Tibial nerve (tissue), 3 donors: ENCODE data around the gene B4GALT3.

Experiments used
- POLR2A ChIP-seq, 2 donors: fragments of 450-650 bp; IDR thresholded peaks; one replicate each; pipeline ENCODE4 v1.6.1; 2017; ENCODE audit warnings: antibody characterized with exemption in 2 of 2, mild to moderate bottlenecking in 2 of 2, moderate library complexity in 2 of 2
- TF ChIP-seq, protein P1 (sequence below), 5 experiments: fragments of 200-600 bp in 3 of 5; fragments of 450-650 bp in 2 of 5; sonication (generic) in 3 of 5; IDR thresholded peaks; one replicate each; pipeline ENCODE4 v1.5.1; 2016 to 2019; ENCODE audit warnings: antibody characterized with exemption in 5 of 5, mild to moderate bottlenecking in 3 of 5, moderate library complexity in 2 of 5

DNA sequence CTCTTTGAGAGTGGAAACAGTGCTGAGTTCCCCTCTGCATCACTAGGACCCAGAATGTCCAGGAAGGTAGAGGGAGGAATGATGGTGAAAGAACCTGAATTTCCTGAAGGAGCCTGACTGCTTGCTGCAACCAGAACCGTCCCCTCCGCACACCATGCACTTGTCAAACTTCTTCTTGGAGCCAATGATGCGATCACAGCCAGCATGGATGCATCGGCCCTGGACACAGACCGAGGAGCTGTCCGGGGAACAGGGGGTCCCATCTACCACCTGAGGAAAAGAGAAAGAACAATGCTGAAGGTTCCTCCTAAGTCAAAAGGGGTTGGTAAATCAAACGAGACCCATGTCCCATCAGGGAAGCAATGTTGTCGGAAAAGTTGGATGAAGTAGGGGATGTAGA is 14.7 kb upstream of the B4GALT3 start:
- TF ChIP-seq, protein P1, sequence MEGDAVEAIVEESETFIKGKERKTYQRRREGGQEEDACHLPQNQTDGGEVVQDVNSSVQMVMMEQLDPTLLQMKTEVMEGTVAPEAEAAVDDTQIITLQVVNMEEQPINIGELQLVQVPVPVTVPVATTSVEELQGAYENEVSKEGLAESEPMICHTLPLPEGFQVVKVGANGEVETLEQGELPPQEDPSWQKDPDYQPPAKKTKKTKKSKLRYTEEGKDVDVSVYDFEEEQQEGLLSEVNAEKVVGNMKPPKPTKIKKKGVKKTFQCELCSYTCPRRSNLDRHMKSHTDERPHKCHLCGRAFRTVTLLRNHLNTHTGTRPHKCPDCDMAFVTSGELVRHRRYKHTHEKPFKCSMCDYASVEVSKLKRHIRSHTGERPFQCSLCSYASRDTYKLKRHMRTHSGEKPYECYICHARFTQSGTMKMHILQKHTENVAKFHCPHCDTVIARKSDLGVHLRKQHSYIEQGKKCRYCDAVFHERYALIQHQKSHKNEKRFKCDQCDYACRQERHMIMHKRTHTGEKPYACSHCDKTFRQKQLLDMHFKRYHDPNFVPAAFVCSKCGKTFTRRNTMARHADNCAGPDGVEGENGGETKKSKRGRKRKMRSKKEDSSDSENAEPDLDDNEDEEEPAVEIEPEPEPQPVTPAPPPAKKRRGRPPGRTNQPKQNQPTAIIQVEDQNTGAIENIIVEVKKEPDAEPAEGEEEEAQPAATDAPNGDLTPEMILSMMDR (IDR thresholded peaks at IDR 0.05), result no peak
- no peak for TF ChIP-seq POLR2A (IDR thresholded peaks at IDR 0.05)
